ENCODE measurements around the gene CYFIP2.

The CYFIP2 gene

DNA sequence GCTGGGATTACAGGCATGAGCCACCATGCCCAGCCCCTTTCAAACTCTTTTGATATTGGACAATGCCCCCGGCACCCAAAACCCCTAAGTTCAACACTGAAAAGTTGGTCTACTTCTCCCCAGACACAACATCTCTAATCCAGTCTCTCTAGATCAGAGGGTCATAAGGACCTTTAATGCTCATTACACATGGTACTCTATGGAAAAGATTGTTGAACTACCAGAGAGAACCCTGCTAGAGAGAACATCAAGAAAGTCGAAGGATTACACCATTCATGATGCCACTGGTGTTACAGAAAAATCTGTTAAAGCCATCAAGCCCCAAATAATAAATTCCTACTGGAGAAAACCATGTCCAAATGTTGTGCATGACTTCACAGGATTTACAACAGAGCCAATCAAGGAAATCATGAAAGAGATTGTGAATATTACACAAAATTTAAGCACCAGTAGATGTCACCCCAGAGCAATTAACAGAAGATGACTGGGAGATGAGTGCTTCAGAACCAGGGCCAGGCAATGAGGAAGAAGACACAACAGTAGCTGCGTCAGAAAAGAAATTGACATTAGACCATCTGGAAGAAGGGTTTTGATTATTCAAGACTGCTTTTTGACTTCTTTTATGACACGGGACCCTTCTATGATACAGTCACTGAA is 165.7 kb downstream of the CYFIP2 start:
- Histone ChIP-seq H3K9me3 (ENCODE audit: control insufficient read depth, insufficient read depth, low read length) (no peaks in the 10 kb centered on the region), H3K9ac (ENCODE audit: low read depth, low read length) (no peak overlapping the region), H3K4me1 (ENCODE audit: insufficient read depth, low read length) (no peaks in the 10 kb centered on the region), H3K36me3 (ENCODE audit: insufficient read depth, low read length) (no peaks in the 10 kb centered on the region)

DNA sequence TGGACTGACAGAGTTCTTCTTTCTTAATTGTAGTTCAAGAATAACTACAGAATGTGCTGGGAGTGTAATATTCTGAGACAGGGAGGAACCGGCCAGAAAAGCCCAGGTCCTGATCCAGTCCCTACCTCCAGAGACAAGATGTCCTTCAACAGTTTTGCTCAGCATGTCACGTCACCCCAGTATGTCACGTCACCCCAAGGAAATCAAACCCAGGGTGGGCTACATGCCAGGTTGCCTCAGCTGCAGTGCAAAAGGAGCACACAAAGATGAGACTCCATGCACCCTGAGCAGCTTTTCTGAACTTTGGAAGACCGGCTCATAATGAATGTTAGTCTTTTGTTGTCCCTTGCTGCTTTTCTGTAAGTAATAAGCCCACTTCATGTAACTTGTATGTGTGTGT is 168.2 kb downstream of the CYFIP2 start:
- no peaks in the 10 kb centered on the region for H3K36me3 ChIP-seq (ENCODE audit: insufficient read depth, low read length)
- no peaks in the 10 kb centered on the region for H3K4me1 ChIP-seq (ENCODE audit: insufficient read depth, low read length)
- H3K9me3 ChIP-seq (ENCODE audit: control insufficient read depth, insufficient read depth, low read length), result no peaks in the 10 kb centered on the region
- H3K9ac ChIP-seq (ENCODE audit: low read depth, low read length), result no peak overlapping the region

DNA sequence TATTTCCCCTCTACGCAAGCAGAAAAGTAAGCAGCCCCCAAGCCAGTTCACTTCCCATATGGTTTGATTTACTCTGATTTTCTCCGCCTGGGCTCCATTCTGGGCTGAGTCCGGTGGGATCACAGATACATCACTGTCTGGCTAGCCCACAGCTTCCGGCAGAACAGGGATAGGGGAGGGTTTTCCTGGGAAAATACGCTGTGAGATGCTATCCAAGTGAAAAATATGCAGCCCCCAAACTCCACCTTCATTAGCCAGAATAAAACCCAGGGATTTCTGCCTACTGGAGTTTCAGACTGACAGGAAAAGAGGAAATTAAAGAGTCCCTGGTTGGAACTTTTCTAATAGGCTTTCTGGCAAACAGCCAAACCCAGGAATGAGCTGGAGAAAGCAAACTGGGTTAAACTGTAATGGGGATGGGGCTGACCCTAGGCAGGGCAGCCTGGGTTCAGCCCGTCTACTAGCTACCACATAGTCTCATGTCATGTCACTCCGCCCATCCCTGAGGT is 177.2 kb downstream of the CYFIP2 start:
- no peak overlapping the region for H3K9ac ChIP-seq (ENCODE audit: low read depth, low read length)

DNA sequence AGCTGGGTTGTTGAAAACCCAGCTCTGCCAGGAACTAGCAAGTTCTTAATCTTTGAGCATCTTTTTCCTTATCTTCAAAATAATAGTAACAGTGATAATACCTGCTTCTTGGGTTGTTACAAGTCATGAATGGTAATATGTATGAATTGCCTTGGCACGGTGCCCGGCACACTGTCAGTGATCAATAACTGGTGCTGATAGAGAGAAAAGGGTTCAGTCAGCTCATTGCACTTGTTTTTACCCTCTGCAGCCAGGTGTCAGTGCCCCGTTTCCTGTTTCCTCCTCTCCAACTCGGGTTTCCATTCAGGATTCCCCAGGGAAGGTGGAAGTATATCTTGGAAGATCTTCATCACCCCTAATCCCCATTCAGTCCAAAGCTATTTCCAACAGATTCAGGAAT is 178.3 kb downstream of the CYFIP2 start:
- H3K4me1 ChIP-seq (ENCODE audit: insufficient read depth, low read length), result no peaks in the 10 kb centered on the region; the same call in 1 of the 2 replicates
- 0 out of 2 replicates have a peak, but pooled peaks cover 3% of the 10 kb centered on the region for H3K9me3 ChIP-seq (ENCODE audit: control insufficient read depth, insufficient read depth, low read length)
- no peaks in the 10 kb centered on the region for H3K36me3 ChIP-seq (ENCODE audit: insufficient read depth, low read length)
- H3K9ac ChIP-seq (ENCODE audit: low read depth, low read length), result no peak overlapping the region

More for the DNA sequence above, 177.2 kb downstream of the CYFIP2 start:
- Histone ChIP-seq H3K36me3 (ENCODE audit: insufficient read depth, low read length) (no peaks in the 10 kb centered on the region), H3K9me3 (ENCODE audit: control insufficient read depth, insufficient read depth, low read length) (0 out of 2 replicates have a peak, but pooled peaks cover 3% of the 10 kb centered on the region), H3K4me1 (ENCODE audit: insufficient read depth, low read length) (no peaks in the 10 kb centered on the region; the same call in 1 of the 2 replicates)
